HG03196 (cell line): ENCODE results near the gene SLC10A3.
A peak's percentile ranks its signal among the peaks of the same experiment; 100 is the strongest.
"Not testable (repeated sequence)": the region's sequence is repeated elsewhere in the genome, so short reads cannot be mapped to it uniquely, and the experiment has no call there.

Experiments
- ATAC-seq: cut with Tn5 transposase; IDR thresholded peaks from one replicate; pipeline ENCODE4 v1.9.1; 2021; ENCODE audit not compliant: unreplicated experiment

SLC10A3 gene

GRCh38 chrX:154511761-154512160 is 21.3 kb upstream of the SLC10A3 start:
- no peak for ATAC-seq

GRCh38 chrX:154509455-154509854 is 19.0 kb upstream of the SLC10A3 start:
- no peak for ATAC-seq

- ATAC-seq, result no peak
These were observed 17.9 kb upstream of the SLC10A3 start for GRCh38 chrX:154508384-154508745.

GRCh38 chrX:154507673-154508383 is 17.4 kb upstream of the SLC10A3 start:
- no peak for ATAC-seq

- ATAC-seq, result no peak
These were observed 16.3 kb upstream of the SLC10A3 start for GRCh38 chrX:154506483-154507332.

- ATAC-seq, result no peak
These were observed 15.3 kb upstream of the SLC10A3 start for GRCh38 chrX:154505734-154506133.

- no peak for ATAC-seq
These were observed 12.6 kb upstream of the SLC10A3 start for GRCh38 chrX:154502989-154503388.

GRCh38 chrX:154502098-154502497 is 11.7 kb upstream of the SLC10A3 start:
- ATAC-seq, result no peak

- not testable (repeated sequence) for ATAC-seq
These were observed 11.0 kb upstream of the SLC10A3 start for GRCh38 chrX:154501423-154501822.

GRCh38 chrX:154496591-154497137 is 6.2 kb upstream of the SLC10A3 start:
- ATAC-seq, result not testable (repeated sequence)

- ATAC-seq, result no peak
These were observed 5.1 kb upstream of the SLC10A3 start for GRCh38 chrX:154495472-154495922.

GRCh38 chrX:154494715-154495114 is 4.3 kb upstream of the SLC10A3 start:
- no peak for ATAC-seq

- peak; percentile 19 for ATAC-seq
These were observed 412 bp downstream of the SLC10A3 start for GRCh38 chrX:154490021-154490413.

- no peak for ATAC-seq
These were observed 1.2 kb downstream of the SLC10A3 start for GRCh38 chrX:154489182-154489581.

GRCh38 chrX:154488336-154489075 is 1.9 kb downstream of the SLC10A3 start:
- ATAC-seq, result no peak

- no peak for ATAC-seq
These were observed 2.7 kb downstream of the SLC10A3 start for GRCh38 chrX:154487518-154488290.

GRCh38 chrX:154486396-154487207 is 3.8 kb downstream of the SLC10A3 start, which contains the start of gene UBL4A:
TSS of gene UBL4A (minus strand) at chrX:154486615. CDS start at chrX:154486584, 31 bp downstream.
- no peak for ATAC-seq

GRCh38 chrX:154486052-154486395 is 4.4 kb downstream of the SLC10A3 start:
- ATAC-seq, result no peak

GRCh38 chrX:154485150-154486051 is 5.0 kb downstream of the SLC10A3 start:
- ATAC-seq, result no peak
